ENCODE data around the gene ADSS1. TPM values are rescaled to one million over a fixed set of nuclear protein-coding genes. Genes with fewer than 3 reads are reported as not detected.

ADSS1 gene
- total and polyA plus RNA-seq, 10 donors, result 2.7 to 11.7 (median 5.1) TPM

DNA sequence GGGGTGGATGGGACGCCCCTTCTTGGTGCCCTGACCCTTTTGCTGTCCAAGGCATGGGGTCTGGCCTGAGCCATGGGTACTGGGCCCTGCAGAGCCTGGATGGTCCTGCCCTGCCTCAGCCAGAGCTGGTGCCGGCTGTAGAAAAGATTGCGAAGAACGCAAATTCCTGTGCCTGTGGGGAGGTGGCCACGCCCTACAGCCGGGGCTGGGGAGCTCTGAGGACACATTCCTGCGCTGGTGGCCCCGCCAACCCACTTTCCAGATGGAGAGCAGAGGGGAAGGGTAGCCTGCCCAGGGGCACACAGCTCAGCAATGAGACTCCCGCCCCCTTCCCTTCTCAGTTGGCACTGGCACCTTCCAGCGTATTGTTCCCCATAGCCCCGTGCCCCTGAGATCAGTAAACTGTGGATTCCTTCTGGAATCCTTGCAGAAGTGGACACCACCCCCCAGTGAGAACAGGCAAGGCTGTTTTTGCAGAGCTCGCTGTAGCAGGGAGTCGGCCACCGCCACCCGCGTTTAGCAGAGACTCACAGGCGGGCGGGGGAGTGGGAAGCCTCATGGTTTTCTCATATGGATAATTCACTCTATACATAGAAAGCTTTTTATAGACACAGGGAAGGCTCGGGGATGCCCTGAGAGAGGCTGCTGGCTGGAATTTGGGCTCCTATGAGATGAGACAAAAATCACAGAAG lies 26.0 kb upstream of the ADSS1 start:
- H3K4me3 ChIP-seq, result no peak overlapping the region
- WGBS, 5 donors, result 74 to 93% (median 77%) methylated on average over 12 to 19 of the region's 19 CpGs
- H3K4me1 ChIP-seq, result peaks cover 30 to 90% (median 63%) of the 10 kb centered on the region in 6 donors
- TF ChIP-seq POLR2AphosphoS5 (IDR thresholded peaks at IDR 0.05) (peak in 1 of 3 donors; percentile 36), POLR2A (IDR thresholded peaks at IDR 0.05) (no peak)
- peaks cover 0 to 60% (median 23%) of the 10 kb centered on the region in 6 donors for H3K36me3 ChIP-seq
- H3K27ac ChIP-seq, result peak overlapping the region in 5 of 8 donors; percentile 13 to 90 (median 86)
- no peak for DNase-seq
- intact Hi-C loops (cut with DNase I; ENCODE audit: low total_unique reads), result no loop called here
- H3K27me3 ChIP-seq (replicated peaks in 1 of 7), result no peaks in the 10 kb centered on the region
- H3K9me3 ChIP-seq, result no peaks in the 10 kb centered on the region

DNA sequence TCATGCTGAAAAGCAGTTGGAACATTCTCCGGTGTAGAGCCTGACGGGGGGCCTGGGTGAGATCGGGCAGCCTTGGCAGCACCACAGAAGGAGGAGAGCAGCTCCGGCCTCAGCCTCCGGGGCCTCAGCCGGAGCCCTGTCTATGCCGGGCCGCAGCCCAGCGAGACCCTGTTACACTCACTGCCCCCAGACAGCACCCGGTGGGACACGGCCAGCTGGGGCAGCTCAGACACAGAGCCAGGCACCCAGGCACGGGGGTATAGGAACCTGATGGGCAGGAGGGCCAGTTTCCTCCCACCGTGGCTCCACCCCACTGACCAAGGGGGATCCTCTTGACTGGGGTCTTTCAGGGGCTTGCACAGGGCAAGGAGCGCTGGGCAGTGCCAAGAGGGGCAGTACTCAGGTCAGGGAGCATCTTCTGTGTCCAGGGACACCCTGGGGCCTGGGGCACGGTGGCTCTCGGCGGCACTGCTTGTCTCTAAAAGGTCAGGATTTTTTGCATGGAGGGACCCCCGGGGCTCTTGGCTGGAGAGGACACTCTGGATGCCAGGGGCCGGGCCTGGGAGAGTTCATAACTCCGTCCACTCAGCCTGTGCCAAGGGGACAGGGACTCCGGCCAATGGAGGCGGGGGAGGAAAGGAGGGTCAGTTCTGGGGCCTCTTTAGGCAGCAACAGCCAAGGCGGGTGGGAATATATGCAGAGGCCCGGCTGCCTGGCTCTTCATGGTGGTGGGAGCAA lies 25.2 kb upstream of the ADSS1 start:
- peak overlapping the region in 5 of 8 donors; percentile 59 to 90 (median 86) for H3K27ac ChIP-seq
- no peaks in the 10 kb centered on the region for H3K9me3 ChIP-seq
- peaks cover 0 to 63% (median 31%) of the 10 kb centered on the region in 6 donors for H3K36me3 ChIP-seq
- H3K27me3 ChIP-seq (replicated peaks in 1 of 7), result no peaks in the 10 kb centered on the region
- H3K4me3 ChIP-seq, result peak overlapping the region in 2 of 8 donors; percentile 5 to 25
- 79 to 90% (median 83%) methylated on average over 11 to 24 of the region's 24 CpGs for WGBS, 5 donors
- DNase-seq, result no peak
- H3K4me1 ChIP-seq, result peaks cover 23 to 82% (median 55%) of the 10 kb centered on the region in 6 donors
- intact Hi-C loops (cut with DNase I; ENCODE audit: low total_unique reads), result no loop called here
- TF ChIP-seq, protein P1, sequence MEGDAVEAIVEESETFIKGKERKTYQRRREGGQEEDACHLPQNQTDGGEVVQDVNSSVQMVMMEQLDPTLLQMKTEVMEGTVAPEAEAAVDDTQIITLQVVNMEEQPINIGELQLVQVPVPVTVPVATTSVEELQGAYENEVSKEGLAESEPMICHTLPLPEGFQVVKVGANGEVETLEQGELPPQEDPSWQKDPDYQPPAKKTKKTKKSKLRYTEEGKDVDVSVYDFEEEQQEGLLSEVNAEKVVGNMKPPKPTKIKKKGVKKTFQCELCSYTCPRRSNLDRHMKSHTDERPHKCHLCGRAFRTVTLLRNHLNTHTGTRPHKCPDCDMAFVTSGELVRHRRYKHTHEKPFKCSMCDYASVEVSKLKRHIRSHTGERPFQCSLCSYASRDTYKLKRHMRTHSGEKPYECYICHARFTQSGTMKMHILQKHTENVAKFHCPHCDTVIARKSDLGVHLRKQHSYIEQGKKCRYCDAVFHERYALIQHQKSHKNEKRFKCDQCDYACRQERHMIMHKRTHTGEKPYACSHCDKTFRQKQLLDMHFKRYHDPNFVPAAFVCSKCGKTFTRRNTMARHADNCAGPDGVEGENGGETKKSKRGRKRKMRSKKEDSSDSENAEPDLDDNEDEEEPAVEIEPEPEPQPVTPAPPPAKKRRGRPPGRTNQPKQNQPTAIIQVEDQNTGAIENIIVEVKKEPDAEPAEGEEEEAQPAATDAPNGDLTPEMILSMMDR (IDR thresholded peaks at IDR 0.05 in 8 of 11, conservative IDR thresholded peaks at IDR 0.05 in 3 of 11), result no peak
- peak in 2 of 3 donors; percentile 18 to 45 for TF ChIP-seq POLR2AphosphoS5 (IDR thresholded peaks at IDR 0.05)

DNA sequence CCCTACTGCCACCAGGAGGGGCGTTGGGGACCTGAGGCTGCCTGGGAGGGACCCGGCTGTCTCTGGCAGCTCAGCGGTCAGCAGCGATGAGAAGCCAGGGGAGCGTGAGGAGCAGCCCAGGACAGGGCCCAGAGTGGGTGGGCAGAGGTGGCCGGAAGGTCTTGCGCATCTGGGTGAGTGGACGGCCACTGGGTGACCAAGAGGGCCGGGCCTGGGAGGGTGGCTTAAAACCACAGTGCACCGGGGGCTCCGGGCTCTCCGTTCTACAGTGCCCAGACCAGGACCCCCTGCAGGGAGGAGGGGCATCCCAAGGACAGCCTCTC lies 24.6 kb upstream of the ADSS1 start:
- TF ChIP-seq, protein P1 (IDR thresholded peaks at IDR 0.05 in 8 of 11, conservative IDR thresholded peaks at IDR 0.05 in 3 of 11), result no peak
- TF ChIP-seq POLR2A (IDR thresholded peaks at IDR 0.05), result no peak
- peak in 2 of 3 donors; percentile 10 to 51 for TF ChIP-seq POLR2AphosphoS5 (IDR thresholded peaks at IDR 0.05)
- Histone ChIP-seq H3K36me3 (peaks cover 0 to 63% (median 37%) of the 10 kb centered on the region in 6 donors), H3K27me3 (replicated peaks in 1 of 7) (no peaks in the 10 kb centered on the region), H3K4me1 (peaks cover 18 to 76% (median 49%) of the 10 kb centered on the region in 6 donors), H3K4me3 (peak overlapping the region in 2 of 8 donors; percentile 5 to 25), H3K27ac (peak overlapping the region in 5 of 8 donors; percentile 59 to 90 (median 86)), H3K9me3 (no peaks in the 10 kb centered on the region)
- intact Hi-C loops (cut with DNase I; ENCODE audit: low total_unique reads), result no loop called here
- 82 to 92% (median 85%) methylated on average over 12 of the region's 12 CpGs for WGBS, 5 donors
- no peak for DNase-seq

DNA sequence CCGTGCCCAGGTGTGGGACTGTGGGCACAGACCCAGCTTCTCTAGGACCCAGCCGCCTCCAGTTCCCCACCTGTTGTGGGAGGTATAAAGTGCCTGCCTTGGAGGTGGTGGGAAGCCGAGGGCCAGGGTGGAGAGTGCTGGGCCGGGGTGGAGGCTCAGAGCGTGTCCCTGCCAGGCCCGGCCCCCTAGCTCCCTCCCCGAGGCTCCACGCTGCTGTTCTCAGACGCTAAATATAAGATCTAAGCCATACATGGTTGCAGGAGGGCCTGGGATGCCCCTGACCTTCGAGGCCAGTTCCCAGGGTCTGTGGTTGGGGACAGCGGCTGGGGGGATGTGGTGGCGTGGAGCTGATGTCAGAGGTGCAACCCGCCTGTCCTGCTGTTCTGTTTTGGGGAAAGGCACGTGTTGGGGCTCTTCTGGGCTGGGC lies 23.8 kb upstream of the ADSS1 start:
- no peak for TF ChIP-seq POLR2A (IDR thresholded peaks at IDR 0.05)
- DNase-seq, result no peak
- Histone ChIP-seq H3K4me3 (peak overlapping the region in 1 of 8 donors; percentile 5), H3K4me1 (peaks cover 10 to 68% (median 41%) of the 10 kb centered on the region in 6 donors), H3K27me3 (replicated peaks in 1 of 7) (no peaks in the 10 kb centered on the region), H3K27ac (peak overlapping the region in 4 of 8 donors; percentile 18 to 90 (median 87)), H3K9me3 (no peaks in the 10 kb centered on the region), H3K36me3 (peaks cover 0 to 71% (median 42%) of the 10 kb centered on the region in 6 donors)
- 52 to 80% (median 76%) methylated on average over 9 to 14 of the region's 14 CpGs for WGBS, 5 donors
- intact Hi-C loops (cut with DNase I; ENCODE audit: low total_unique reads), result no loop called here
